Colonic mucosa (tissue), 4 donors: ENCODE measurements around the gene SPHK1. TPM values are rescaled to one million over a fixed set of nuclear protein-coding genes. Genes with fewer than 3 reads are reported as not detected.
A peak's percentile ranks its signal among the peaks of the same experiment; 100 is the strongest.

Source experiments
- DNase-seq: peaks from one replicate; pipeline ENCODE4 v3.0.0-alpha.2; 2020
- H3K27ac ChIP-seq: fragments of 200-600 bp; one replicate; pipeline ENCODE4 v1.8.0; 2021
- H3K27me3 ChIP-seq: fragments of 200-600 bp; one replicate; pipeline ENCODE4 v1.8.0; 2021
- H3K36me3 ChIP-seq: fragments of 200-600 bp; one replicate; pipeline ENCODE4 v1.8.0; 2021
- H3K4me1 ChIP-seq: fragments of 200-600 bp; one replicate; pipeline ENCODE4 v1.8.0; 2021; ENCODE audit warnings: mild to moderate bottlenecking
- H3K4me3 ChIP-seq: fragments of 200-600 bp; one replicate; pipeline ENCODE4 v1.8.0; 2021
- H3K9ac ChIP-seq, 2 donors: one replicate each; pipeline ENCODE4 v1.7.0; 2013; ENCODE audit warnings: control low read depth in 2 of 2, low read depth in 2 of 2, low read length in 2 of 2
- H3K9me3 ChIP-seq: fragments of 200-600 bp; one replicate; pipeline ENCODE4 v1.8.0; 2021
- CTCF ChIP-seq: fragments of 200-600 bp; IDR thresholded peaks from one replicate; pipeline ENCODE4 v1.8.0; 2022; ENCODE audit warnings: antibody characterized with exemption, mild to moderate bottlenecking
- intact Hi-C: fragments of 100-400 bp; cut with DNase I; formaldehyde crosslinking; loops from one replicate; pipeline ENCODE4 v1.14.1; 2022
- total RNA-seq, 2 donors: library from RNA; stranded (reverse); fragmentation: NEBNext Ultra II Directional in 1 of 2; extraction: Animal tissue kit (Norgen Biotek cat#: 25700) in 1 of 2; gene quantifications; one replicate each; pipeline ENCODE4 v1.2.1, GENCODE V29; 2021
- donor health status: healthy.
- donor health status: DM: no; HTN: no; CAD: no.
- donor health status: DM: no; HTN: no; CAD: no.

Gene SPHK1
- total RNA-seq, 2 donors from 2014 or later: 2.1 to 3.3 TPM

GRCh38 chr17:76367642-76368041 lies 16.8 kb upstream of the SPHK1 start:
- intact Hi-C loops: no loop called here
- Histone ChIP-seq H3K4me1 (no peaks in the 10 kb centered on the region), H3K9me3 (no peaks in the 10 kb centered on the region), H3K27me3 (no peaks in the 10 kb centered on the region), H3K4me3 (no peak overlapping the region), H3K9ac (no peak overlapping the region), H3K27ac (no peak overlapping the region), H3K36me3 (no peaks in the 10 kb centered on the region)
- DNase-seq: peak; percentile 42
- no peak for TF ChIP-seq CTCF

GRCh38 chr17:76368545-76368944 lies 15.9 kb upstream of the SPHK1 start:
- H3K9ac ChIP-seq: no peak overlapping the region
- no peak for TF ChIP-seq CTCF
- DNase-seq: no peak
- no peaks in the 10 kb centered on the region for H3K27me3 ChIP-seq
- H3K27ac ChIP-seq: no peak overlapping the region
- H3K9me3 ChIP-seq: no peaks in the 10 kb centered on the region
- no peaks in the 10 kb centered on the region for H3K4me1 ChIP-seq
- intact Hi-C loops: no loop called here
- no peak overlapping the region for H3K4me3 ChIP-seq
- H3K36me3 ChIP-seq: no peaks in the 10 kb centered on the region

- H3K9ac ChIP-seq: no peak overlapping the region
- no peaks in the 10 kb centered on the region for H3K36me3 ChIP-seq
- H3K9me3 ChIP-seq: no peaks in the 10 kb centered on the region
- TF ChIP-seq CTCF: no peak
- H3K4me3 ChIP-seq: no peak overlapping the region
- H3K27me3 ChIP-seq: no peaks in the 10 kb centered on the region
- intact Hi-C loops: no loop called here
- H3K4me1 ChIP-seq: no peaks in the 10 kb centered on the region
- DNase-seq: no peak
- no peak overlapping the region for H3K27ac ChIP-seq
Measured at GRCh38 chr17:76369379-76369778, 15.0 kb upstream of the SPHK1 start.

- Histone ChIP-seq H3K27ac (no peak overlapping the region), H3K9me3 (no peaks in the 10 kb centered on the region), H3K27me3 (no peaks in the 10 kb centered on the region), H3K4me3 (no peak overlapping the region), H3K36me3 (no peaks in the 10 kb centered on the region), H3K9ac (no peak overlapping the region), H3K4me1 (no peaks in the 10 kb centered on the region)
- DNase-seq: no peak
- intact Hi-C loops: no loop called here
- TF ChIP-seq CTCF: no peak
Measured at GRCh38 chr17:76369804-76370203, 14.6 kb upstream of the SPHK1 start.

- no peak overlapping the region for H3K9ac ChIP-seq
Measured at GRCh38 chr17:76370261-76370993, 14.0 kb upstream of the SPHK1 start.

More at GRCh38 chr17:76370261-76370993, 14.0 kb upstream of the SPHK1 start:
- H3K36me3 ChIP-seq: no peaks in the 10 kb centered on the region
- DNase-seq: no peak
- intact Hi-C loops: no loop called here
- H3K9me3 ChIP-seq: no peaks in the 10 kb centered on the region
- no peak overlapping the region for H3K27ac ChIP-seq
- H3K4me3 ChIP-seq: no peak overlapping the region
- H3K27me3 ChIP-seq: no peaks in the 10 kb centered on the region
- no peak for TF ChIP-seq CTCF
- H3K4me1 ChIP-seq: no peaks in the 10 kb centered on the region
